ENCODE results near the gene MAPKBP1.
"Not testable (repeated sequence)": the region's sequence is repeated elsewhere in the genome, so short reads cannot be mapped to it uniquely, and the experiment has no call there.

Gene MAPKBP1, protein sequence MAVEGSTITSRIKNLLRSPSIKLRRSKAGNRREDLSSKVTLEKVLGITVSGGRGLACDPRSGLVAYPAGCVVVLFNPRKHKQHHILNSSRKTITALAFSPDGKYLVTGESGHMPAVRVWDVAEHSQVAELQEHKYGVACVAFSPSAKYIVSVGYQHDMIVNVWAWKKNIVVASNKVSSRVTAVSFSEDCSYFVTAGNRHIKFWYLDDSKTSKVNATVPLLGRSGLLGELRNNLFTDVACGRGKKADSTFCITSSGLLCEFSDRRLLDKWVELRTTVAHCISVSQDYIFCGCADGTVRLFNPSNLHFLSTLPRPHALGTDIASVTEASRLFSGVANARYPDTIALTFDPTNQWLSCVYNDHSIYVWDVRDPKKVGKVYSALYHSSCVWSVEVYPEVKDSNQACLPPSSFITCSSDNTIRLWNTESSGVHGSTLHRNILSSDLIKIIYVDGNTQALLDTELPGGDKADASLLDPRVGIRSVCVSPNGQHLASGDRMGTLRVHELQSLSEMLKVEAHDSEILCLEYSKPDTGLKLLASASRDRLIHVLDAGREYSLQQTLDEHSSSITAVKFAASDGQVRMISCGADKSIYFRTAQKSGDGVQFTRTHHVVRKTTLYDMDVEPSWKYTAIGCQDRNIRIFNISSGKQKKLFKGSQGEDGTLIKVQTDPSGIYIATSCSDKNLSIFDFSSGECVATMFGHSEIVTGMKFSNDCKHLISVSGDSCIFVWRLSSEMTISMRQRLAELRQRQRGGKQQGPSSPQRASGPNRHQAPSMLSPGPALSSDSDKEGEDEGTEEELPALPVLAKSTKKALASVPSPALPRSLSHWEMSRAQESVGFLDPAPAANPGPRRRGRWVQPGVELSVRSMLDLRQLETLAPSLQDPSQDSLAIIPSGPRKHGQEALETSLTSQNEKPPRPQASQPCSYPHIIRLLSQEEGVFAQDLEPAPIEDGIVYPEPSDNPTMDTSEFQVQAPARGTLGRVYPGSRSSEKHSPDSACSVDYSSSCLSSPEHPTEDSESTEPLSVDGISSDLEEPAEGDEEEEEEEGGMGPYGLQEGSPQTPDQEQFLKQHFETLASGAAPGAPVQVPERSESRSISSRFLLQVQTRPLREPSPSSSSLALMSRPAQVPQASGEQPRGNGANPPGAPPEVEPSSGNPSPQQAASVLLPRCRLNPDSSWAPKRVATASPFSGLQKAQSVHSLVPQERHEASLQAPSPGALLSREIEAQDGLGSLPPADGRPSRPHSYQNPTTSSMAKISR (N-terminal part only)

DNA sequence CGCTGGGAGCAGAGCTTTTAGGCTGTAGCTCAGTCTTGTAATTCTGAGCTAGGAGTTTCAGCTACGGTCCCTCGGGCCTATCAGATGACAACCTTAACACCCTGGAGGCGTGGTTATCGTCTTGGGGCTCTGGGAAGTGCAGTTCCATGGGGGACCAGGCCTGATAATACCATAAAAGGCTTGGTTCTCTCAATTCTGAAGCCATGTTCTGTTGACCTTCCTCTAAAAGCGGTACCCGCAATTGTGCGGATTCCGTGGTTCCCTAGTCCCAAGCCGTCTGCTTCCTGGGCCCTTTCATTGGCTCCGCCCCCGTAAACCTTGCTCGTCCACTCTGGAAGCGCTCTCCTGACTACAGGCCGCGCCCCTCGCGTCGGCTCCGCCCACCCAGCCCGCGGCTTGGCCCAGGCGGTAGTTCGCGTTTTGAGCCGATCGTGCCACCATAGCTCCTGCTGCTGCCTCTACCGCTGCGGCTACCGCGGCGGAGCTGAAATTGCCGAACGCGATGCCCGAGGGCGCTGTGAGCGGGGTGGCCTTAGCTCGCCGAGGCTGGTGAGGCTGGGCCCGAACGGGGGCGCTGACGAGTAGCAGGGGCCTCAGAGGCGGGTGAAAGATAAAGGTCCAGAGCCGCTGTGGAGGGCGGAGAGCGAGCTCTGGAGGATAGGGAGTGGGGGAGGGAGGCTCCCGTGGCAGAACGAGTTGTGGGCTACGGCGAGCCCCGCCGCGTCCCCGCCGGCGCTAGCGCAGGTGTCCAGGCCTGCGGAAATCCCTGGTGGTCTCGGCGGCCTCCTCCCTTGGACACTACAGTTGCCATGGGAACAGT, at the start of gene MAPKBP1:
Gene MAPKBP1 (plus strand): TSS at position 423 of the 820 bp plus-strand sequence. CDS start 792 bp downstream, outside the sequence.
- peak; percentile 97 for DNase-seq

DNA sequence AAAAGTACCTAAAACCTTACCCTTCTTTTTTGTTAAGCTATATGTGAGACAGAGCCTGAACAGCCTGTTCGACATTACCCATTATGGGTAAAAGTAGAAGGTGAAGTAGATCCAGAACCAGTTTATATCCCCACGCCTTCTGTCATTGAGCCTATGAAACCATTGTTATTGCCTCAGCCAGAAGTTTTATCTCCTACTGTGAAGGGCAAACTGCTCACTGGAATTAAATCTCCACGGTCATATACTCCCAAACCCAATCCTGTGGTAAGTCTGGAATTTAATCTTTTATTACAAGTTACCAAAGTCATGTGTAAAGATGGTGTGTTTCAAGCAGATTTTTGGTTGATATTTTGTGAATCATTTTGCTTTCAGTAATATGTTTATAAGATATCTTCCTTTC, 47.1 kb upstream of the MAPKBP1 start:
- DNase-seq = no peak

DNA sequence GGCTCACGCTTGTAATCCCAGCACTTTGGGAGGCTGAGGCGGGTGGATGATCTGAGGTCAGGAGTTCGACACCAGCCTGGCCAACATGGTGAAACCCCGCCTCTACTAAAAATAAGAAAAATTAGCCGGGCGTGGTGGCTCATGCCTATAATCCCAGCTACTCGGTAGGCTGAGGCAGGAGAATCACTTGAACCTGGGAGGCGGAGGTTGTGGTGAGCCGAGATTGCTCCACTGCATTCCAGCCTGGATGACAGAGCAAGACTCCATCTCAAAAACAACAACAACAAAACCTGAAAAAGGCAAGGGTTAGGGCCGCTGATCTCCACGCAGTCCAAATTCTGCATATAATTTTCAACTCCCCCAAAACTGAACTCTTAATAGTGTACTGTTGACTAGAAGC, 46.2 kb upstream of the MAPKBP1 start:
- DNase-seq = not testable (repeated sequence)

DNA sequence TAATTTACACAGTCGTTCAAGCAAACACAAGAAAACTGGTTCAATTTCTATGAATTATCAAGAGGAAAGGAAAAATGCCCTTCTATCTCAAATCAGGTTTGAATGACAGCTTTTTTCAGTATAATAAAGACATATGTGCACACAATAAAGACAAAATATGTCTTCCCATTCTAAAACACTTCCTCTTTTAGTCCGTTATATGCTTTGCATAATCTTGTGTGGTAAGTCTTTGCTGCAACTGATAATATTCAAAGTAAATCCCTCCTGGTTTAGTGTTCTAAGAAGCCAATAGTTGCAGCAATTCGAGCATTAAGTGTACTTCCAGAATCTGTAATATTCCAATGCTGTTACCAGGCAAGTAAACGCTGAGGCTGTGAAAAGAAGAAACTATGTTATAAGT, 43.7 kb upstream of the MAPKBP1 start:
- DNase-seq = no peak

DNA sequence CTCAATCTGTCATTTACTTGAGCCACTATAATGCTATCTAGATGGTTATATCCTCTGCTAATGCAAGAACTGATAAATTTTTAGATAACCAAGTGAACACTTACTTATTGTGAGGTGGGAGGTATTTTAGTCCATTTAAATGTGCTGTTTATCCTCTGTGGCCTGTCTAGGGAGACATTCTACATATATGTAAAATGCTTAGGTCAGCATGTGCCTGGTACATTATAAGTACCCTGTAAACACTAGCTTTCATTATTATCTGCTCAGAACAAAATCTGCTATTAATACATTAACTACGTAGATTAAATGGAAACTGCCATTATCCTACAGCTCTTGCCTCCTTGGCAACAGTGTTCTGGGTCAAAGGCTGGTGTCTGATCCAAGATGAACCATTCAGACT, 41.8 kb upstream of the MAPKBP1 start:
- DNase-seq = no peak

DNA sequence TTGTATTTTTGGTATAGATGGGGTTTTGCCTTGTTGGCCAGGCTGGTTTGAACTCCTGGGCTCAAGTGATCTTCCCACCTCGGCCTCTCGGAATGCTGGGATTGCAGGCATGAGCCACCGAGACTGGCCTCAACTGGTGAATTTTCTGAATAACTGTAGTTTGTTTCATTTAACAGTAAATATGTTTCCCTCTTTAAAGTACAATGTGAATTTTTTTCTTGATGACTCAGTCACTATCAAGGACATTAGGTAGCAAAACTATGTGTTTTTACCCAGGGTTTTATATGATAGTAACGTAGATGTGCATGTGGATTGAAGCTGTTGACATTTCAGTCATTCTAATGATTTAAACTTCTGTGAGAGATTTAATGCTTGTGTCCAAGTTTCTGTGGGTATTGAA, 40.2 kb upstream of the MAPKBP1 start:
- DNase-seq = no peak

DNA sequence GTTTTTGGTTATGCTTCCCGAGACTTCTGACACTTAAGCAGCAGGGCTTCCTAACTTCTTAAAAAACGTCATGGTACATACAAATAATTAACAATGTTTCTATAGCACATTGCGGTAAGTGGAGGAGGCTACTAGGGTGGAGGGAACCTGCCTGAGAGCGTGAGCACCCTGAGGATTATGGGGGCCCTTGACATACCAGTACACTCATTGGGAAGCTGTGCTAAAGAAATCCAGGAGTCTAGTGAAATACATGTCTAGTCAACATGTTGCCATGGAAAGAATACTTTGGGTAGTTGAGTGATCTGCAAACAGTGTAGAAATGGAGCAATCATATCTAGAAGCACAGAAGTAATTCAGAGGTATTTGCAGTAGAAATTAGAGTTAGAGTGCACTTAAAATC, 39.2 kb upstream of the MAPKBP1 start:
- DNase-seq = no peak

DNA sequence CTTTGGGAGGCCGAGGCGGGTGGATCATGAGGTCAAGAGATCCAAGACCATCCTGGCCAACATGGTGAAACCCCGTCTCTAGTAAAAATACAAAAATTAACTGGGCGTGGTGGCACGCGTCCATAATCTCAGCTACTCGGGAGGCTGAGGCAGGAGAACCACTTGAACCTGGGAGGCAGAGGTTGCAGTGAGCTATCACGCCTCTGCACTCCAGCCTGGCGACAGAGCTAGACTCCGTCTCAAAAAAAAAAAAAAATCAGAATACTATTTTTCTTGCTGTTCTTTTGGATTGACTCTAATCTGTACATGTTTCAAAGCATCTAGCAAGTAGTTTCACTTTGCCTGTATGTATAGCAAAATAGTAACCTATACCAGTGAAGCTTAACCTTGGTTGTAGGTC, 38.8 kb upstream of the MAPKBP1 start:
- DNase-seq = not testable (repeated sequence)

DNA sequence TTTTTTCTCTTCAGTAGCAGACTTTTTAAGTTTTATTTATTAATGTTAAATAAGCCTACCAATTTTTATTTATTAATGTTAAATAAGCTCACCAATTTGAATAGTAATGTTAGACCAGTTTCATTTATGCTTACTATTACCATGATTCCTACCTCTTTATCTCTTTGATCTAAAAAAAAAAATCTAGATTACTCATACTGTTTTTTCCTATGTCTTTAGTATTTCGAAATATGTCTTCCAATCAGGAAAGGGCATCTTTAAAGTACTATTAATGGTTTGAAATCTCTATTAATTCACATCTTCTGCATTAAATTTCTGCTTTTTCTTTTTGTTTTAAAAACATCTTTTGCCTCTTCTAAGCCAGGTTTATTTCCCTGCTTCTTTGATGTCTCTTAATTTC, 27.5 kb upstream of the MAPKBP1 start:
- no peak for DNase-seq

DNA sequence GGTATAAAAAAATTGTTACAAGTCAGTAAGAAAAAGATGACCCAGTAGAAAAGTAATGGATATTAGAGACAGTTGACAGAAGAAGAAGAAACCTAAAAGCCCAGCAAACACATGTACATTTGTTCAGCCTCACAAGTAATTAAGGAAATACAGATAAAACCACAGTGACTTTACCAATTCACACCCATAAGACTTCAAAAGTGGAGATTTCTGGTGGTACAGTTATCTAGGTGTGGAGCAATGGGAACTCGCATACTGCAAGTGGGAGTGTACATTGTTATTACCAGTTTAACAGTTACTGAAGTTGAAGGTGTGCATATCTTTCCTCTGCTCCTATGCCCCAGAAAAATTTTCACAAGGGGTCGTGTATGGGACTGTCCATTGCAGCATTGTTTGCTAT, 18.1 kb upstream of the MAPKBP1 start:
- DNase-seq = no peak

DNA sequence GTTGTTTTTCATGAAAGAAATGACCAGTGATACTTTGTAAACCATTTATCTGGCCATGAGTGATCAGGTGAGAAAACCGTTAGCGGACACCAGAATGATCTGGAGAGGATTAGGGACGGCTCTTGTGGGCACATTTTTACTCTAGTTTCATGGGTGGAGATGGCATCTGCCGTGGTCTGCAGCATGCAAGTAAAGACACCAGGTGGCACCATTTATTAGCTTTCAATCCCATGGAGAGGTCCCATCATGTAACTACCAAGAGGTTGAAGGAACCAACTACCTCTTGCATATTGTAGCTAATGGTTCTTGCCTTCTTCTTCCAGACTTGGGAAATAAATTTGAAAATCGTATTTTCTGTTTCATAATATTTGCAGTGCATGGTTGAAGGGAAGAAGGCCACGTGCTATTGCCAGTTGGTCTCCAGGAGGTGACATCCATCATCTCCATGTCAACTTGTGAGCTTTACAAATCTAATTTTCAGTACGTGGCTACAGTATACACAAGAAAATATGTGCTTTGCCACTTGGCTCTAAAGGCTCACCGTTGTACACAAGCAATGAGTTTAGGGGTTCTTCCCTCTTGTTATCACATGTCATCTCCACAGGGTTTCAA, 1.5 kb upstream of the MAPKBP1 start:
- peak; percentile 14 for DNase-seq

DNA sequence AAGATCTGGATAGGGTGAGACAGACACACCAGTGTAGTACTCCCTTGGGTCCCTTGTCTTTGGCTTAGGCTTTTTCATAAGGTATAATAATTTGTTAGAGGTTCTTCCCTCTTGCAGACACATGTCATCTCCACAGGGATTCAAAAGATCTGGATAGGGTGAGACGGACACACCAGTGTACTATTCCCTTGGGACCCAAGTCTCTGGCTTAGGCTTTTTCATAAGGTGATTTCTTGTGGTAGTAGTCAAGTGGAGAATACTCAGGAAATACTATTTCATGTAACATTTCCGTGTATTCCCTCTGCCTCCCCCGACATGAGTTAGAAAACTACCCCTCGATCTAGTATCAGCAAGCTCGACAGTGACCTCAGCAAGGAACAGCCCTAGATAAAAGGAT, 954 bp upstream of the MAPKBP1 start:
- no peak for DNase-seq

DNA sequence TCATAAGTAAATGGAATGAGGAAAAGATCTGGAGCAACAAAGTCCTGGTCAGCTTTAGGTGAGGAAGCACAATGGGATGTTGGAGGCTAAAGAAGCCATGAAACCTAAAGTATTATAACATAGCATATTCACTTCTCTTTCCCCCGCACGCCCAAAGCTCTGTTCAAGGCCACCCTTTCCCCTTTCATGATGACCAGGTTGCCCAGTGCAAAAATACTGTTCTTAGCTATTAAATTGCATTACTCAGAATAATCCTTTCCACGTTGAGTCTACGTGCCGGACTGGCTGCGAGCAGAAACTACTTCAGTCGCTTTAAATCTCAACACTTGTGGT, 589 bp upstream of the MAPKBP1 start:
- DNase-seq = no peak

DNA sequence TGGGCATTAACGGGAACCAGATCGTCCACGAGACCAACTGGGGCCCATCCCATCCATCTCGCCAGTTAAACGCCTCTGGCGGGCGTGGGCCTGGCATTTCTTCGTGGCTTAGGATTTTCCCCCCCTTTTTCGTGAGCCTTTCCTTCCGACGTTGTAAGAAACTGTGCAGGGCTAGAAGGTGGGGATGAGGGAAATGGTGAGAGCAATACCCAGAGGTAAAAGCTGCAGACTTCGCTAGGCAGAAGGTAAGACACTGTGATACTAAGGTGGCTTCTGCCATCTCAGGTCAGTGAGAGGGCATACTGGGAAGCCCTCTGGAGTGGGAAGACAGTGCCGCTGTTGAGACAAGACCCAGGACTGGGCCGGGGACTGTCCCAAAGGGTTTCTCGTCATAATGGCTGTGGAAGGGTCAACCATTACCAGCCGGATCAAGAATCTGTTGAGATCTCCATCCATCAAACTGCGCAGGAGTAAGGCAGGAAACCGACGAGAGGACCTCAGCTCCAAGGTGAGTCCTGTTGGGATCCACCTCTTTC, 666 bp downstream of the MAPKBP1 start:
- DNase-seq = peak; percentile 5

DNA sequence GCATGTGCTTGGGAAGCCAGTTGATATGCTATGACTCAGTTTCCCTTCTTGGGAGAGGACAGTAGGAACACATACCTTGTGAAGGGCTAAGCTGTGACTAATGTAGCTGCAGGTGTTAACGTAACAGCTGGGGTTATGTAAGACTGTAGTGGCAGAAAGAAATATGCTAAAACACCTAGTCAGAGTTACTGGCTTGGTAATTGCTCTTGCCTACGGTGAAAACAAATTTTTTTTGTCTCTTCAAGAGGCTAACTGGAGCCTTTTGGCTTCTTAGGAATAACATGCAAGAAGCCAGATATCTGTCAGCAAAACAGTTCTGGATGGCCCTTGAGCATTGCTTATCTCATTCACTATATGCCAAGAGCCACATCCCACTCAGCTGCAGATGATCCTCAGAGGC, 1.4 kb downstream of the MAPKBP1 start:
- DNase-seq = no peak

DNA sequence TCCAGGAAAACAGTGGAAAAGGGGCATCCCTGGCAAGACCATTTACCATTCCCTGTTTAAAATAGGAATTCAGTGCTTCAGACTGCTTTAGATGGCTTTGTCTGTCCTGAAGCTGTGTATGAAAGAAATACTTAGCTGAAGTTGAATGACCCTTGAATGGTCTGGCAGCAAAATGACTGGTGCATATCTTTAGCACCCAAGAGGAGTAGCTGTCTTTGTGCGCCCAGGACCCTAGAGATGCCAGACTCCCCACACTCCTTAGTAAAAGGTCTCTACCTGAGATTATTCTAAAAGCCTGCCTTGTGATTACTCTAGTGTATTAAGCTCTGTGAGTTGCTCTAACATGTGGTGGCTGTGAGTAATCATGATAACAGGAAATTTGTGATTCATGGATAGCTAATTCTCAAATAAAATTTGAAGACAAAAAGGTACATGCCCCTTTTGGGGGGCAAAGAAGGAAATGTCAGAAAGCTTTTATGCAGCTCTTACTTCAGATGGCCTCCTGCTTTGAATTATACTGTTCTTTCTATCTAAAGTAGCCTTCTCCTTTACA, 3.2 kb downstream of the MAPKBP1 start:
- no peak for DNase-seq

DNA sequence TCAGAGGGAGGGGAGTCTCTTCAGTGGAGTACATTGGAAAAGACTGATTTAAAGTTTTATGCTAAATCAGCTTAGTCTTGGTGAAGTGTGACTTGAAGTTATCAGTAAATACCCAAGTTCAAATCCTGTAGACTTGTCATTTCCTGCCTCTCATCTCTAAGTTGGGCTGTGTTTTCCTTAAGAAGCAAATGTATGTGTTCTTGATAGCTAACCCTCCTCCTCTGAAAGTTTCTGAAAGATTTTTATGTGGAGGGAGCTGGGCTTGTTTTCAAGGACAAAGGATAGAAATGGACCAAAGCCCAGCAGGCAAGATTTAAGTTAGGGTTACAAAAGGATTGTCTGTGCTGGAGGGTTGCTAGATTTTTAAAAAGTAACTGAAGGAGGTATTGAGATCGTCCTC, 4.2 kb downstream of the MAPKBP1 start:
- no peak for DNase-seq

DNA sequence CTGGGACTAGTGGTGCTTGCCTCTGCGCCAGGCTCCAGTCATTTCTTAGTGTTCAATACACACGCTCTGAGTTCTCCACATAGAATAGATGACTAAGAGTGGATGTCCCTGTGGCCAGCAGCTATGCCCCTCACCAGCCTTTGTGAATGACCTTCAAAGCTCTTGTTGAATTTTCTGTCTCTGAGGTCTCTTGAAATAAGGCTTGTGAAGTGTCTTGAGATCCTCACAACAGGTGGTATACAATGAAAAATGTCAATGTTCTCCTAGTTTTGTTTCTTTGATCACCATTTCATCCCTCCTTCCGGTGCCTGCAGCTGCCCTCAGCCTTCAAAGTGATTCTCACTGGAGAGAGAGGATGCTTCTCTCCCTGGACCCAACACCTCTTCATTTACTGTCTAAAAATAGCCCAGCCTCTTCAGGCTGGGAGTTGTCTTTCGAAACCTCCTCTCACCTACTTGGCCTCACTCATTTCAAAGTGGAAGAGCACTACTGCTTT, 5.4 kb downstream of the MAPKBP1 start:
- no peak for DNase-seq

DNA sequence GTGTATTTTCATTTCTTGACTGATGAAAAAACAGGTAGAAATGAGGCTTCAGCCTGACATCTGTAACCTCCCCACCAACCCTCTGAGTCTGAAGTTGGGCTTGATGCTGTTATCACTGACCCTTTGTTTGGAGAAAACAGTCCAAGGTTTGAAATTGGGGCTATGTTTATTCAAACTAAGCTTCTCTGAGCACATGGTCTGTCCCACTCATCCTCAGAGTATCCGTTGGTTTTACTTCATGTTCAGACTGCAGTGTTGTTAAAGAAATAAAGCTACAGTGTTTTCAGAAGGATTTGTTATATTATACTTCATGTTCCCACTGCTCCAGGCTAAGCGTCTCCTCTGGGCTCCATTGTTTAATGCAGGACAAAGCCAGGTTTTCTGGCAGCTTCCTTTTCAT, 6.0 kb downstream of the MAPKBP1 start:
- no peak for DNase-seq

DNA sequence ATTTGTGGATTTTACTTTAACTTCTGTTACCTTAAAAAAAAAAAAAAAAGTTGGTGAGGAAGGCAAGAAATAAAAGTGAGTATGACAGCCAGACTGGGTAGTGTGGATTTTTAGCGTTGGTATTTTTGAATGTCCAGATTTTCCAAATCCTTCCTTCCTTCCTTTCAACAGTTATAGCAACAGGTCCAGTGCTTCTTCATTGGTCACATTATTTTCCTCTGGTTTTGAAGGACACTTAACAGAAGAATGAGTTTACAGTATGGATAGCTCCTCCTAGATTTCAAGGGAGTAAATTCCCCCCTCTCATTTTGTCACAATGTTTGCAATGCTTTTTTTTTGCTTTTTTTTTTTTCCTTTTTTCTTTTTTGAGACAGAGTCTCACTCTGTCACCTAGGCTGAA, 6.4 kb downstream of the MAPKBP1 start:
- DNase-seq = no peak

Measured in stimulated activated naive CD4-positive, alpha-beta T cell treated with Interleukin-2 at 50 U/mL for 16 hours (primary cell).